NT2/D1 (cell line): Measurements from ENCODE around the gene UPK3BL1.
"Not testable (repeated sequence)": the region's sequence is repeated elsewhere in the genome, so short reads cannot be mapped to it uniquely, and the experiment has no call there.

ENCODE experiments used
- SUZ12 ChIP-seq: IDR thresholded peaks from 2 replicates; pipeline ENCODE4 v1.6.1; 2011; ENCODE audit not compliant: insufficient read length, insufficient read depth; ENCODE audit errors: extremely low read depth
- YY1 ChIP-seq: IDR thresholded peaks from 2 replicates; pipeline ENCODE4 v1.6.1; 2011; ENCODE audit not compliant: insufficient read length, insufficient read depth
- ZNF274 ChIP-seq: IDR thresholded peaks from 2 replicates; pipeline ENCODE4 v1.6.1; 2011; ENCODE audit warnings: mild to moderate bottlenecking, low read depth, low read length

GRCh38 chr7:102614873-102615272 is 27.7 kb downstream of the UPK3BL1 start:
- not testable (repeated sequence) for TF ChIP-seq SUZ12, ZNF274, YY1
